A673 (cell line): ENCODE data around the gene METTL26. TPM values are rescaled to one million over a fixed set of nuclear protein-coding genes. Genes with fewer than 3 reads are reported as not detected.
A peak's percentile ranks its signal among the peaks of the same experiment; 100 is the strongest.

Experiments used
- BruUV-seq: library from RNA; stranded (reverse); fragments of 400-500 nt; replicated peaks from 2 replicates; lab custom pipeline; 2021; lab: Mats Ljungman, UMichigan
- CTCF ChIA-PET: fragments of 300-600 bp; sonication (Branson Sonifier 250); formaldehyde crosslinking; loops from one replicate; lab custom pipeline; 2022; ENCODE audit warnings: antibody characterized with exemption; lab: Charles Lee
- POLR2A ChIA-PET: fragments of 300-600 bp; sonication (Branson Sonifier 250); formaldehyde crosslinking; loops from one replicate; lab custom pipeline; 2022; ENCODE audit warnings: antibody characterized with exemption; ENCODE audit not compliant: low non-redundant PET; lab: Charles Lee
- DNase-seq: peaks from one replicate; pipeline ENCODE4 v3.0.0-alpha.2; 2015; ENCODE audit warnings: low spot score
- H3K27ac ChIP-seq: fragments of 200-600 bp; sonication (generic); 2 replicates; pipeline ENCODE4 v1.5.1; 2016; ENCODE audit warnings: mixed run types, low read depth, mild to moderate bottlenecking, mixed read lengths, antibody characterized with exemption, low read length; ENCODE audit not compliant: poor library complexity, severe bottlenecking
- H3K27me3 ChIP-seq: fragments of 200-600 bp; sonication (generic); replicated peaks from 2 replicates; pipeline ENCODE4 v1.6.1; 2017; ENCODE audit warnings: mixed run types, low read depth, mild to moderate bottlenecking, mixed read lengths, antibody characterized with exemption, low read length; ENCODE audit not compliant: insufficient read depth, poor library complexity
- H3K36me3 ChIP-seq: fragments of 200-600 bp; sonication (generic); 2 replicates; pipeline ENCODE4 v1.6.1; 2016; ENCODE audit warnings: mixed run types, mild to moderate bottlenecking, mixed read lengths, antibody characterized with exemption, low read length; ENCODE audit not compliant: insufficient read depth, poor library complexity, severe bottlenecking
- H3K4me1 ChIP-seq: fragments of 200-600 bp; sonication (generic); 2 replicates; pipeline ENCODE4 v1.6.1; 2017; ENCODE audit warnings: mixed run types, mild to moderate bottlenecking, mixed read lengths, antibody characterized with exemption, low read length; ENCODE audit not compliant: insufficient read depth, poor library complexity, severe bottlenecking
- H3K4me3 ChIP-seq: fragments of 200-600 bp; sonication (generic); 2 replicates; pipeline ENCODE4 v1.5.1; 2016; ENCODE audit warnings: low read depth, mixed run types, mild to moderate bottlenecking, mixed read lengths, low read length; ENCODE audit not compliant: poor library complexity, severe bottlenecking
- H3K9me3 ChIP-seq: fragments of 200-600 bp; sonication (generic); 2 replicates; pipeline ENCODE4 v1.6.1; 2016; ENCODE audit warnings: mixed run types, low read depth, mild to moderate bottlenecking, mixed read lengths, antibody characterized with exemption, low read length; ENCODE audit not compliant: poor library complexity, severe bottlenecking
- CTCF ChIP-seq: fragments of 300-800, 200-600 bp; sonication (generic); conservative IDR thresholded peaks from 2 replicates; pipeline ENCODE4 v1.5.1; 2017; ENCODE audit warnings: low read depth, mild to moderate bottlenecking, antibody characterized with exemption, low read length, moderate library complexity, mixed read lengths
- EZH2 ChIP-seq: fragments of 200-600 bp; sonication (generic); IDR thresholded peaks from 2 replicates; pipeline ENCODE4 v1.6.1; 2017; ENCODE audit warnings: borderline replicate concordance, low read depth, mild to moderate bottlenecking, mixed read lengths, antibody characterized with exemption, low read length; ENCODE audit not compliant: poor library complexity, severe bottlenecking
- intact Hi-C: fragments of 100-400 bp; cut with micrococcal nuclease; formaldehyde crosslinking; loops from one replicate; pipeline ENCODE4 v1.10.0; 2022; ENCODE audit not compliant: unreplicated experiment
- total RNA-seq: library from RNA; stranded (reverse); gene quantifications from 2 replicates; pipeline ENCODE4 v1.2.3, GENCODE V29; 2021

METTL26 gene
- total RNA-seq, 1 experiment from 2014 or later: 138 TPM

GRCh38 chr16:630249-630814 lies 5.8 kb downstream of the METTL26 start:
- no peaks in the 10 kb centered on the region for H3K27me3 ChIP-seq
- no peak for TF ChIP-seq EZH2
- no peak for TF ChIP-seq CTCF
- peaks cover 4% of the 10 kb centered on the region for H3K36me3 ChIP-seq
- no peak for DNase-seq
- no TSS peak for BruUV-seq
- H3K9me3 ChIP-seq: no peaks in the 10 kb centered on the region
- POLR2A ChIA-PET: no interaction called here
- H3K4me1 ChIP-seq: no peaks in the 10 kb centered on the region
- CTCF ChIA-PET: no interaction called here
- intact Hi-C loops: no loop called here
- no peak overlapping the region for H3K4me3 ChIP-seq
- peak overlapping the region; percentile 28 for H3K27ac ChIP-seq

GRCh38 chr16:629833-630248 lies 6.3 kb downstream of the METTL26 start:
- Histone ChIP-seq H3K27me3 (no peaks in the 10 kb centered on the region), H3K9me3 (no peaks in the 10 kb centered on the region), H3K36me3 (peaks cover 4% of the 10 kb centered on the region), H3K4me1 (no peaks in the 10 kb centered on the region), H3K27ac (no peak overlapping the region), H3K4me3 (no peak overlapping the region)
- BruUV-seq: no TSS peak
- no peak for TF ChIP-seq CTCF
- TF ChIP-seq EZH2: no peak
- POLR2A ChIA-PET: interaction anchor here (0.5 kb wide), 1 partner anchor 637 kb away, joined by 5 read pairs; no protein-coding TSS in a partner anchor
- intact Hi-C loops: no loop called here
- CTCF ChIA-PET: no interaction called here
- no peak for DNase-seq

- H3K9me3 ChIP-seq: no peaks in the 10 kb centered on the region
- H3K4me3 ChIP-seq: no peak overlapping the region
- no peaks in the 10 kb centered on the region for H3K27me3 ChIP-seq
- DNase-seq: no peak
- intact Hi-C loops: no loop called here
- BruUV-seq: no TSS peak
- peaks cover 4% of the 10 kb centered on the region for H3K36me3 ChIP-seq
- no peak for TF ChIP-seq EZH2
- no peak for TF ChIP-seq CTCF
- ChIA-PET CTCF (no interaction called here), POLR2A (interaction anchor here (0.5 kb wide), 1 partner anchor 638 kb away, joined by 5 read pairs; no protein-coding TSS in a partner anchor)
- no peaks in the 10 kb centered on the region for H3K4me1 ChIP-seq
- no peak overlapping the region for H3K27ac ChIP-seq
Measured at GRCh38 chr16:629185-629832, 6.8 kb downstream of the METTL26 start.
